Measurements from ENCODE around the gene AP1S1. TPM values are rescaled to one million over a fixed set of nuclear protein-coding genes. Genes with fewer than 3 reads are reported as not detected.
A peak's percentile ranks its signal among the peaks of the same experiment; 100 is the strongest.

The AP1S1 gene
- total RNA-seq, 4 donors from 2014 or later: 14.5 to 35.4 (median 22.7) TPM

GRCh38 chr7:101163279-101164070, 9.2 kb downstream of the AP1S1 start:
- Histone ChIP-seq H3K27me3 (peaks cover 7 to 87% of the 10 kb centered on the region in 2 donors), H3K27ac (no peak overlapping the region), H3K9me3 (no peaks in the 10 kb centered on the region), H3K4me1 (peaks cover 0 to 48% (median 28%) of the 10 kb centered on the region in 4 donors), H3K4me3 (peak overlapping the region; percentile 1 to 44 (median 24)), H3K36me3 (peaks cover 3 to 32% (median 6%) of the 10 kb centered on the region in 3 donors)
- WGBS, 2 donors: 1% methylated on average over 39 to 74 of the region's 92 CpGs
- no peak for DNase-seq (ENCODE audit: low spot score in 2 of 2)
- no peak for TF ChIP-seq POLR2A (IDR thresholded peaks at IDR 0.05)
- no peak for TF ChIP-seq EP300 (IDR thresholded peaks at IDR 0.05)
- TF ChIP-seq CTCF (IDR thresholded peaks at IDR 0.05): no peak

- 2 to 3% methylated on average over 55 to 73 of the region's 75 CpGs for WGBS, 2 donors
- peaks cover 7 to 95% of the 10 kb centered on the region in 2 donors for H3K27me3 ChIP-seq
- DNase-seq (ENCODE audit: low spot score in 2 of 2): no peak
Measured at GRCh38 chr7:101164071-101164840, 10.0 kb downstream of the AP1S1 start.

GRCh38 chr7:101165075-101165957, 11.0 kb downstream of the AP1S1 start, which contains the start of gene VGF:
Gene VGF (minus strand): TSS chr7:101165569. CDS start chr7:101164843, 726 bp downstream.
- H3K9me3 ChIP-seq: no peaks in the 10 kb centered on the region
- peak; percentile 78 to 84 for DNase-seq (ENCODE audit: low spot score in 2 of 2)
- WGBS, 2 donors: 5% methylated on average over 35 to 56 of the region's 74 CpGs
- peaks cover 7 to 97% of the 10 kb centered on the region in 2 donors for H3K27me3 ChIP-seq
- H3K4me1 ChIP-seq: peaks cover 0 to 62% (median 35%) of the 10 kb centered on the region in 4 donors
- peaks cover 0 to 14% (median 1%) of the 10 kb centered on the region in 3 donors for H3K36me3 ChIP-seq
- no peak within 1 kb of the TSS for H3K27ac ChIP-seq
- peak; percentile 74 to 81 for TF ChIP-seq EP300 (IDR thresholded peaks at IDR 0.05)
- TF ChIP-seq CTCF (IDR thresholded peaks at IDR 0.05): no peak
- TF ChIP-seq POLR2A (IDR thresholded peaks at IDR 0.05): no peak
- peak within 1 kb of the TSS in 1 of 4 donors; percentile 44 for H3K4me3 ChIP-seq

More at GRCh38 chr7:101164071-101164840, 10.0 kb downstream of the AP1S1 start:
- Histone ChIP-seq H3K9me3 (no peaks in the 10 kb centered on the region), H3K4me1 (peaks cover 0 to 51% (median 28%) of the 10 kb centered on the region in 4 donors), H3K36me3 (peaks cover 3 to 24% (median 4%) of the 10 kb centered on the region in 3 donors), H3K27ac (no peak overlapping the region), H3K4me3 (peak overlapping the region in 1 of 4 donors; percentile 44)
- no peak for TF ChIP-seq CTCF (IDR thresholded peaks at IDR 0.05)

- Histone ChIP-seq H3K27me3 (peaks cover 7 to 99% of the 10 kb centered on the region in 2 donors), H3K4me1 (peaks cover 0 to 63% (median 35%) of the 10 kb centered on the region in 4 donors), H3K36me3 (peaks cover 0 to 6% (median 0%) of the 10 kb centered on the region in 3 donors), H3K9me3 (no peaks in the 10 kb centered on the region), H3K4me3 (no peak overlapping the region), H3K27ac (no peak overlapping the region)
- WGBS, 2 donors: 2 to 4% methylated on average over 34 to 38 of the region's 38 CpGs
- no peak for TF ChIP-seq EP300 (IDR thresholded peaks at IDR 0.05)
- TF ChIP-seq CTCF (IDR thresholded peaks at IDR 0.05): no peak
- no peak for TF ChIP-seq POLR2A (IDR thresholded peaks at IDR 0.05)
- no peak for DNase-seq (ENCODE audit: low spot score in 2 of 2)
Measured at GRCh38 chr7:101165958-101166647, 11.8 kb downstream of the AP1S1 start.

Measured in tibial nerve (tissue), 4 donors.